ENCODE measurements around the gene MSANTD1. TPM values are rescaled to one million over a fixed set of nuclear protein-coding genes. Genes with fewer than 3 reads are reported as not detected.
A peak's percentile ranks its signal among the peaks of the same experiment; 100 is the strongest.

MSANTD1 gene
- total RNA-seq, 3 donors from 2014 or later (not counting 1 experiment from before 2014, with no cell fraction given) = 0.54 to 2.2 (median 1.8) TPM

DNA sequence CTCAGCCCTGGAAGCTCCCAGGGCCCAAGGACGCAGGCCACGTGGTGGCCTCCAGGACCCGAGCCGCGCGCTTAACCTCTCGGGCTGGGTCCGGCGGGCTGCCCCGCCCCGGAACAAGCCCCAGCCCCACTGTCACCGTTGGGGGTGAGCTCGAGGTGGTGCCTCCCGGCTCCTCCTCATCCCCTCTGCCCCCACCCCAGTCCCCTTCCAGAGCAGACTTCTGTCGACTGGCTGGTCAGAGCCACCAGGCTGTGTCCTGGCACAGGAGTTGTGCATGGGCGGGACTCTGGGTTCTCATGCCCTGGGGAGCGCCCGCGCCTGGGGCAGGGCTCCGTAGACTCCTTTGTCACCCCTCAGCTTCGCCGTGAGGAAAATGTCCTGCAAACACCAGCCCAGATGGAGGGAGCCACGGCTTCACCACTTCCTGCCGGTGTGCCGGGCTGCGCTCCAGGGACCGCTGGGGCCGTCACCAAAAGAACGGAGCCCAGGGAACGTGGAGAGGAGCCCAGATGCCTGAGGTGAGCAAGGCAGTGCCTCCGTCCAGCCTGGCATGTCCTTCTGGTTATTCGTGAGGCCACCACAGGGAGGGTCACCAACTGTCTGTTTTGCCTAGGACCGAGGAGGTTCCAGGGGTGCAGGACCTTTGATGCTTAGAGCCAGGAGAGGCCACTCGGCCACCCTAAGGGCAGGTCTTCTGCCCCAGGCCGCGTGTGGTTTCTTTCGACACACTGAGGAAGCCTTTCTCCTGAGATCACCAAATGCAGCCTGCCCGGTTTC is 36.8 kb downstream of the MSANTD1 start:
- ATAC-seq (peak in 1 of 3 donors; percentile 54), DNase-seq (no peak)
- Mint-ChIP-seq H3K36me3 (no peaks in the 10 kb centered on the region), H3K4me3 (peak overlapping the region; percentile 13), H3K27me3 (ENCODE audit: low read depth in 2 of 2) (peaks cover 16 to 23% of the 10 kb centered on the region in 2 donors), H3K4me1 (no peaks in the 10 kb centered on the region), H3K27ac (no peak overlapping the region), H3K9me3 (no peaks in the 10 kb centered on the region)
- intact Hi-C loops (cut with micrococcal nuclease) = no loop called here
- Histone ChIP-seq H3K4me1 (ENCODE audit: control insufficient read depth, insufficient read depth, low read length) (peaks cover 19% of the 10 kb centered on the region), H3K27me3 (ENCODE audit: control insufficient read depth, insufficient read depth, low read length) (peaks cover 11% of the 10 kb centered on the region), H3K27ac (ENCODE audit: low read length) (no peak overlapping the region), H3K36me3 (ENCODE audit: control insufficient read depth, insufficient read depth, low read length) (no peaks in the 10 kb centered on the region), H3K4me3 (ENCODE audit: low read length) (no peak overlapping the region), H3K9me3 (ENCODE audit: control insufficient read depth, insufficient read depth, low read length) (no peaks in the 10 kb centered on the region)
- TF ChIP-seq, protein P1, sequence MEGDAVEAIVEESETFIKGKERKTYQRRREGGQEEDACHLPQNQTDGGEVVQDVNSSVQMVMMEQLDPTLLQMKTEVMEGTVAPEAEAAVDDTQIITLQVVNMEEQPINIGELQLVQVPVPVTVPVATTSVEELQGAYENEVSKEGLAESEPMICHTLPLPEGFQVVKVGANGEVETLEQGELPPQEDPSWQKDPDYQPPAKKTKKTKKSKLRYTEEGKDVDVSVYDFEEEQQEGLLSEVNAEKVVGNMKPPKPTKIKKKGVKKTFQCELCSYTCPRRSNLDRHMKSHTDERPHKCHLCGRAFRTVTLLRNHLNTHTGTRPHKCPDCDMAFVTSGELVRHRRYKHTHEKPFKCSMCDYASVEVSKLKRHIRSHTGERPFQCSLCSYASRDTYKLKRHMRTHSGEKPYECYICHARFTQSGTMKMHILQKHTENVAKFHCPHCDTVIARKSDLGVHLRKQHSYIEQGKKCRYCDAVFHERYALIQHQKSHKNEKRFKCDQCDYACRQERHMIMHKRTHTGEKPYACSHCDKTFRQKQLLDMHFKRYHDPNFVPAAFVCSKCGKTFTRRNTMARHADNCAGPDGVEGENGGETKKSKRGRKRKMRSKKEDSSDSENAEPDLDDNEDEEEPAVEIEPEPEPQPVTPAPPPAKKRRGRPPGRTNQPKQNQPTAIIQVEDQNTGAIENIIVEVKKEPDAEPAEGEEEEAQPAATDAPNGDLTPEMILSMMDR (IDR thresholded peaks at IDR 0.05) = no peak
- 39% methylated on average over 38 of the region's 38 CpGs for WGBS (ENCODE audit: insufficient coverage)

- Mint-ChIP-seq H3K36me3 (no peaks in the 10 kb centered on the region), H3K27me3 (ENCODE audit: low read depth in 2 of 2) (peaks cover 21 to 26% of the 10 kb centered on the region in 2 donors), H3K4me1 (peaks cover 2% of the 10 kb centered on the region in 2 donors), H3K9me3 (no peaks in the 10 kb centered on the region), H3K27ac (no peak overlapping the region), H3K4me3 (no peak overlapping the region)
- H3K4me3 ChIP-seq (ENCODE audit: low read length) = no peak overlapping the region
- no peaks in the 10 kb centered on the region for H3K36me3 ChIP-seq (ENCODE audit: control insufficient read depth, insufficient read depth, low read length)
- H3K4me1 ChIP-seq (ENCODE audit: control insufficient read depth, insufficient read depth, low read length) = peaks cover 26% of the 10 kb centered on the region
- DNase-seq (no peak), ATAC-seq (no peak)
- intact Hi-C loops (cut with micrococcal nuclease) = no loop called here
- peaks cover 13% of the 10 kb centered on the region for H3K27me3 ChIP-seq (ENCODE audit: control insufficient read depth, insufficient read depth, low read length)
- no peaks in the 10 kb centered on the region for H3K9me3 ChIP-seq (ENCODE audit: control insufficient read depth, insufficient read depth, low read length)
- TF ChIP-seq, protein P1 (IDR thresholded peaks at IDR 0.05) = no peak
- WGBS (ENCODE audit: insufficient coverage) = 78% methylated on average over 32 of the region's 32 CpGs
- H3K27ac ChIP-seq (ENCODE audit: low read length) = no peak overlapping the region
Measured at GRCh38 chr4:3286335-3287175, 37.6 kb downstream of the MSANTD1 start.

DNA sequence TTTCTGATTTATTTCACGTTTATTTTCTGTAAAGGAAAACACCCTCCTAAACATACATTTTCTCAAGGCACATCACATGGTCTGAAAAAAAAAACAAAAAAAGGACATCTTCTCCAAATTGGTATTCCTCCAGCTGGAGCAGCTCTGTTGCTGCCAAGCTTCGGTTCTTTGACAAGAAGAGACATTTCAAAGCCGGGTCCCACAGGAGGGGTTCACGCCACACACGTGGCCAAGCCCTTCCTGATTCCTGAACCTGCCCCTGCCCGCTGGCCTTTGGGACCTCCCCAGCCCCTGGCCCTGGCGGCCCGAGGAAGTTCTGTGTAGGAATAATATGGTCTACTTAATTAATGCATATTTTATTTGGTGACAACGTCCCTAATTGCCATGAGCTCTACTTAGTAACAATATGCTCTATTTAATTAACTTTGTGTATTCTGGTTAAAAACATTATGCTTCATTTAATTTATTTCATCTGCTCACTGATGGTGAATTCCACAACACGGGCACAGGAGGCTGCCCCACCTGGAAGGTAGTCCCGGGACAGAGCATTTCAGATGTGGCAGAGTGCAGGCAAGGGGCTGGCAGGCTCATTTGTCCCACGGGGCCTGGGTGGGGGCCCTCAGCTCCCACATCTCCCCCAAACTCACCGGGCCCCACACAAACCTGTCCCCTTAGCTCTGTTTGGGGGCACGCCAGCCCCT is 38.5 kb downstream of the MSANTD1 start:
- TF ChIP-seq, protein P1 (IDR thresholded peaks at IDR 0.05) = no peak
- no peak overlapping the region for H3K27ac Mint-ChIP-seq
- peaks cover 17% of the 10 kb centered on the region for H3K27me3 ChIP-seq (ENCODE audit: control insufficient read depth, insufficient read depth, low read length)
- H3K4me3 Mint-ChIP-seq = no peak overlapping the region
- no peaks in the 10 kb centered on the region for H3K36me3 ChIP-seq (ENCODE audit: control insufficient read depth, insufficient read depth, low read length)
- H3K9me3 ChIP-seq (ENCODE audit: control insufficient read depth, insufficient read depth, low read length) = no peaks in the 10 kb centered on the region
- 77% methylated on average over 13 of the region's 14 CpGs for WGBS (ENCODE audit: insufficient coverage)
- DNase-seq (no peak), ATAC-seq (no peak)
- no peaks in the 10 kb centered on the region for H3K36me3 Mint-ChIP-seq
- H3K4me1 Mint-ChIP-seq = peaks cover 7 to 8% of the 10 kb centered on the region in 2 donors
- no peak overlapping the region for H3K4me3 ChIP-seq (ENCODE audit: low read length)
- peaks cover 31% of the 10 kb centered on the region for H3K4me1 ChIP-seq (ENCODE audit: control insufficient read depth, insufficient read depth, low read length)
- no peak overlapping the region for H3K27ac ChIP-seq (ENCODE audit: low read length)
- intact Hi-C loops (cut with micrococcal nuclease) = no loop called here
- no peaks in the 10 kb centered on the region for H3K9me3 Mint-ChIP-seq
- H3K27me3 Mint-ChIP-seq (ENCODE audit: low read depth in 2 of 2) = peaks cover 26 to 30% of the 10 kb centered on the region in 2 donors
